OCI-LY1 (cell line): Measurements from ENCODE around the gene FTCD.

ENCODE experiments used
- EZH2 ChIP-seq: fragments of 200-600 bp; sonication (generic), shearing (Covaris generic); IDR thresholded peaks from 2 replicates; pipeline ENCODE4 v1.8.0; 2017; ENCODE audit warnings: borderline replicate concordance, mixed run types, mild to moderate bottlenecking, antibody characterized with exemption, low read length, moderate library complexity, mixed read lengths
- TF ChIP-seq, protein P1 (sequence below): fragments of 200-600 bp; sonication (generic), shearing (Covaris generic); IDR thresholded peaks from 2 replicates; pipeline ENCODE4 v1.5.1; 2017; ENCODE audit warnings: mild to moderate bottlenecking, antibody characterized with exemption, low read length, moderate library complexity, mixed read lengths

- TF ChIP-seq, protein P1, sequence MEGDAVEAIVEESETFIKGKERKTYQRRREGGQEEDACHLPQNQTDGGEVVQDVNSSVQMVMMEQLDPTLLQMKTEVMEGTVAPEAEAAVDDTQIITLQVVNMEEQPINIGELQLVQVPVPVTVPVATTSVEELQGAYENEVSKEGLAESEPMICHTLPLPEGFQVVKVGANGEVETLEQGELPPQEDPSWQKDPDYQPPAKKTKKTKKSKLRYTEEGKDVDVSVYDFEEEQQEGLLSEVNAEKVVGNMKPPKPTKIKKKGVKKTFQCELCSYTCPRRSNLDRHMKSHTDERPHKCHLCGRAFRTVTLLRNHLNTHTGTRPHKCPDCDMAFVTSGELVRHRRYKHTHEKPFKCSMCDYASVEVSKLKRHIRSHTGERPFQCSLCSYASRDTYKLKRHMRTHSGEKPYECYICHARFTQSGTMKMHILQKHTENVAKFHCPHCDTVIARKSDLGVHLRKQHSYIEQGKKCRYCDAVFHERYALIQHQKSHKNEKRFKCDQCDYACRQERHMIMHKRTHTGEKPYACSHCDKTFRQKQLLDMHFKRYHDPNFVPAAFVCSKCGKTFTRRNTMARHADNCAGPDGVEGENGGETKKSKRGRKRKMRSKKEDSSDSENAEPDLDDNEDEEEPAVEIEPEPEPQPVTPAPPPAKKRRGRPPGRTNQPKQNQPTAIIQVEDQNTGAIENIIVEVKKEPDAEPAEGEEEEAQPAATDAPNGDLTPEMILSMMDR: no peak
- no peak for TF ChIP-seq EZH2
Observed at GRCh38 chr21:46150073-46150472, 5.3 kb downstream of the FTCD start.
